GM19468 (cell line): ENCODE measurements around the gene CHAC2.
"Not testable (repeated sequence)": the region's sequence is repeated elsewhere in the genome, so short reads cannot be mapped to it uniquely, and the experiment has no call there.

Source experiments
- ATAC-seq: cut with Tn5 transposase; IDR thresholded peaks from one replicate; pipeline ENCODE4 v1.9.1; 2021; ENCODE audit warnings: mild to moderate bottlenecking, moderate library complexity, moderate number of reproducible peaks; ENCODE audit not compliant: unreplicated experiment; ENCODE audit errors: extremely low read depth

Gene CHAC2

GRCh38 chr2:53821810-53822209 is 54.2 kb downstream of the CHAC2 start:
- ATAC-seq, result no peak

GRCh38 chr2:53823639-53824038 is 56.0 kb downstream of the CHAC2 start:
- not testable (repeated sequence) for ATAC-seq
